22Rv1 (cell line): ENCODE measurements around the gene DZIP1L.

Source experiments
- H3K27ac ChIP-seq: fragments of 450-650 bp; 2 replicates; pipeline ENCODE4 v1.5.1; 2017
- ZFX ChIP-seq: fragments of 450-650 bp; IDR thresholded peaks from 2 replicates; pipeline ENCODE4 v1.6.1; 2017; ENCODE audit warnings: antibody characterized with exemption, borderline replicate concordance
- TF ChIP-seq, protein P1 (sequence below): fragments of 450-650 bp; IDR thresholded peaks from 2 replicates; pipeline ENCODE4 v1.5.1; 2017; ENCODE audit warnings: mild to moderate bottlenecking

The DZIP1L gene

DNA sequence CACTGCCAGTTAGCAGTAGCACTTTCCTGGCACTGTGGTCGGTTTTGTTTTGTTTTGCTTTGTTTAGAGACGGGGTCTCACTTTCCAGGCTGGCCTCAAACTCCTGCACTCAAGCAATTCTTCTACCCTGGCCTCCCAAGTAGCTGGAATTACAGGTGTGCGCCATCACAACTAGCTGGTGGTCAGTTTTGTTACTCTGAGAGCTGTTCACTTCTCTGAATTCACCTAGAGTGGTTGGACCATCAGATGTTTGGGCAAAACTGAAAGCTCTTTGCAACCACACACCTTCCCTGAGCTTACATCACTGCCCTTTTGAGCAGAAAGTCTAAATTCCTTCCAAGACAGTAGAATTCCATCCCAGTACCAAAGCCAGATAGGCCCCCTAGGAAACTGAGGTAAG lies 82.8 kb downstream of the DZIP1L start:
- H3K27ac ChIP-seq: no peak overlapping the region
- no peak for TF ChIP-seq ZFX
- TF ChIP-seq, protein P1, sequence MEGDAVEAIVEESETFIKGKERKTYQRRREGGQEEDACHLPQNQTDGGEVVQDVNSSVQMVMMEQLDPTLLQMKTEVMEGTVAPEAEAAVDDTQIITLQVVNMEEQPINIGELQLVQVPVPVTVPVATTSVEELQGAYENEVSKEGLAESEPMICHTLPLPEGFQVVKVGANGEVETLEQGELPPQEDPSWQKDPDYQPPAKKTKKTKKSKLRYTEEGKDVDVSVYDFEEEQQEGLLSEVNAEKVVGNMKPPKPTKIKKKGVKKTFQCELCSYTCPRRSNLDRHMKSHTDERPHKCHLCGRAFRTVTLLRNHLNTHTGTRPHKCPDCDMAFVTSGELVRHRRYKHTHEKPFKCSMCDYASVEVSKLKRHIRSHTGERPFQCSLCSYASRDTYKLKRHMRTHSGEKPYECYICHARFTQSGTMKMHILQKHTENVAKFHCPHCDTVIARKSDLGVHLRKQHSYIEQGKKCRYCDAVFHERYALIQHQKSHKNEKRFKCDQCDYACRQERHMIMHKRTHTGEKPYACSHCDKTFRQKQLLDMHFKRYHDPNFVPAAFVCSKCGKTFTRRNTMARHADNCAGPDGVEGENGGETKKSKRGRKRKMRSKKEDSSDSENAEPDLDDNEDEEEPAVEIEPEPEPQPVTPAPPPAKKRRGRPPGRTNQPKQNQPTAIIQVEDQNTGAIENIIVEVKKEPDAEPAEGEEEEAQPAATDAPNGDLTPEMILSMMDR: no peak

DNA sequence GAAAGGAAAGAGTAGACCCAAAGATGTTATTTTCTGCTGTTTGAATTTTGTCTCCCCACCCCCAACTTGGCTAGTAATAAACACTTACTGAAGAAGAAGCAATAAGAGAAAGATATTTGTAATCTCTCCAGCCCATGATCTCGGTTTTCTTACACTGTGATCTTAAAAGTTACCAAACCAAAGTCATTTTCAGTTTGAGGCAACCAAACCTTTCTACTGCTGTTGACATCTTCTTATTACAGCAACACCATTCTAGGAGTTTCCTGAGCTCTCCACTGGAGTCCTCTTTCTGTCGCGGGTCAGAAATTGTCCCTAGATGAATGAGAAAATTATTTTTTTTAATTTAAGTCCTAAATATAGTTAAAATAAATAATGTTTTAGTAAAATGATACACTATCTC lies 83.9 kb downstream of the DZIP1L start:
- TF ChIP-seq ZFX: no peak
- TF ChIP-seq, protein P1: no peak

DNA sequence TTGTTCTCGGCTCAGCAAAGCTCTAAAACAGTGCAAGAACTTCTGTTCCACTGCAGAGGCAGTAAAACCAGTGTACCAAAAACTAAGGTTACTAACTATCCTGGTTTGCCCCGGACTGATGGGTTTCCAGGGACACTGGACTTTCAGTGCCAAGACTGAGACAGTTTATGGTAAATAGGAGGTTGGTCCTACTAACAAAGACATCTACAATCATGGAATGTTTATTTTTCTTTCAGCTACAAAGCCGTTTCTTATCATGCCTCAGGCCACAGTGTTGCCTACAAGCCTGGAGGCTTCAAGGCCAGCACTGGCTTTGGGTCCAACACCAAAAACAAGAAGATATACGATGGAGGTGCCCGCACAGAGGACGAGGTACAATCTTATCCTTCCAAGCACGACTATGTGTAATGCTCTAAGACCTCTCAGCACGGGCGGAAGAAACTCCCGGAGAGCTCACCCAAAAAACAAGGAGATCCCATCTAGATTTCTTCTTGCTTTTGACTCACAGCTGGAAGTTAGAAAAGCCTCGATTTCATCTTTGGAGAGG lies 84.6 kb downstream of the DZIP1L start:
- TF ChIP-seq, protein P1: no peak
- TF ChIP-seq ZFX: no peak
- H3K27ac ChIP-seq: no peak overlapping the region

More for the DNA sequence above, 83.9 kb downstream of the DZIP1L start:
- no peak overlapping the region for H3K27ac ChIP-seq

DNA sequence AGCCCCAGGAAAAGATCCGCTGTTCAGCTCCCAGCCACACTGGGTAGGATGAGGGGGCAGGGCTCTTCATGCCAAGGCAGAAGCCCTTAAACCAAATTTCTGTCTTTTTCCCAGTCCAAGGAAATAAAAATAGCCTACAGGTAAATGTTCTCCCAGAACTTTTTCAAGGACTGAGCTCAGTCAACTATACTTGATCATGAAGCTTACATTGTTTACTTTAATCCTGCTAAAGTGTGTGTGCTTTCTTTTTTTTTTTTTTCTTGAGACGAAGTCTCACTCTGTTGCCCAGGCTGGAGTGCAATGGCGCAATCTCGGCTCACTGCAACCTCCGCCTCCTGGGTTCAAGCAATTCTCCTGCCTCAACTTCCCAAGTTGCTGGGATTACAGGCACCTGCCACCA lies 87.6 kb downstream of the DZIP1L start:
- no peak overlapping the region for H3K27ac ChIP-seq
- TF ChIP-seq, protein P1: no peak
- no peak for TF ChIP-seq ZFX

DNA sequence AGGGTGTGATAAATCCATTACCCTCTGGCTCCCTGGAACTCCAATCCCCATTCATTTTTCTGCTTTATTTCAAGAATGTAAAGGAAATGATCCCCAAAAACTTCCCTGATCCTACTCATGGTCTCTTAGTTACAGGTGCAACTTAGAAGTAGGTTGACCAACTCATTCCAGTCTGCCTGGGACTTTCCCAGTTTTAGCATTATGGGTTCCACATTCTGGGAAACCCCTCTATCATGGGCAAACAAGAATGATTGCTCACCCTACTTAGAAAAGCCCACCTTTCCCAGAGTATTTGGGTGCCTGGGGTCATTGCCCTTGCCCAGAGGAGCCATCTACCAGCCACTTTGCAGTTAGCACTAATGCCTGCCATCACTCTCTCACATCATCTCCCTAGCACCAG lies 89.9 kb downstream of the DZIP1L start:
- TF ChIP-seq, protein P1: no peak
- TF ChIP-seq ZFX: no peak
- H3K27ac ChIP-seq: no peak overlapping the region

DNA sequence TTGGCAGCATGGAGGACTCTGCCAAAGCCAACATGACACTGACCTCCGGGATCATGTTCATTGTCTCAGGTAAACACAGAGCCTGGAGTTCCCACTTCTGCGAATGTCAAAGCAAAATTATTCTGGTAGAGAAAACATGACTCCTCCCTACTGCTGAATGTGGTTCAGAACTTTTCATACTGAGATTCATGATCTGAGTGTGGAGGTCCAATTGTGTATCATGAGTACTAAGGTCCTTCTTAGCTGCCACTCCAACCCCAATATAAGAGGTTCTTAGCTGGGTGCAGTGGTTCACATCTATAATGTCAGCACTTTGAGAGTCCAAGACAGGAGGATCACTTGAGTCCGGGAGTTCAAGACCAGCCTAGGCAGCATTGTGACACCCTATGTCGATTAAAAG lies 91.7 kb downstream of the DZIP1L start:
- H3K27ac ChIP-seq: no peak overlapping the region
- no peak for TF ChIP-seq ZFX
- TF ChIP-seq, protein P1: no peak

DNA sequence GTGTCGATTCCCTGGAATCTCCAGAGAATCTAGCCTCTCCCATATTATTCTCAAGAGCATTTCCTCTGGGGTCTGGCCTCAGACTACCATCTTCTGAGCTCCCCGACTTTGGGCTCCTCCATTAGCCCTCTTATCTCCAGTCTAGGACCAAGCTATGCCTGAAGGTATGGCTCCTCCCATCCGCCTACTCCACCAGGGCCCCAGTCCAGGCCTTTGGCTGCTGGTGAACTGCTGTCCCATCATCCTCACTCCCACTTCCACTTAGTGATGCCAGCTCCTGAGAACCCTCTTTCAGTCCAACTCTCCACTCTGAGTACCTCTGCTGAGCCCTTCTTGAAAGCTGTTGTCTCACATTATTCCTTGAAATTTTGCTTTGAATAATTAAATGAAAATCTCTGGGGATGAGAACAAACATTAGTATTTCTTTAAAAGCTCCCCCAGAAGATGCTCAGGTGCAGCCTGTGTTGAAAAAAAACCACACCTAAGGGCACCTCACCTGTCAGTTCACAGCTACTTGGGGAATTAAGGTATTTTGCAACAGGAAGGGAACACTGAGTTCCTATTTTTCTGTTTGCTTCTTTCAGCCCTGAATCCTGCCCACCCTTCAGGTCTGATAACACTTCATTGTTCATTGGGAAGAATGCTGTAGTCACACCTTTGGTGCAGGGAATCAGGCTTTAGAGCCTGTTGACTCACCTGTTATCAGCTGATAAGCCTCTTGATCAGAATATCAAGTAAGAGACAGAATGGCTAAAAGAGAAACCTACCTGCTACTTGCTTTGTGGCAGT lies 95.9 kb downstream of the DZIP1L start:
- TF ChIP-seq, protein P1: no peak
- TF ChIP-seq ZFX: no peak

More for the DNA sequence above, 95.9 kb downstream of the DZIP1L start:
- H3K27ac ChIP-seq: no peak overlapping the region
